GM12878 (cell line): ENCODE measurements around the gene RGS2. TPM values are rescaled to one million over a fixed set of nuclear protein-coding genes. Genes with fewer than 3 reads are reported as not detected.

ENCODE experiments used
- ATAC-seq: fragments of 200-7000 bp; cut with Tn5 transposase; 3 replicates; pipeline ENCODE4 v1.9.1; 2020; ENCODE audit warnings: mild to moderate bottlenecking, moderate library complexity
- BruUV-seq: library from RNA; stranded (reverse); fragments of 400-500 nt; replicated peaks from 2 replicates; lab custom pipeline; 2021; lab: Mats Ljungman, UMichigan
- CTCF ChIA-PET: fragments of 300-600 bp; sonication (Branson Sonifier 250); formaldehyde crosslinking; extraction: SDS; loops from one replicate; lab custom pipeline; 2021; ENCODE audit warnings: inconsistent platforms; lab: Yijun Ruan, JAX
- POLR2A ChIA-PET: fragments of 350-600 bp; formaldehyde crosslinking; extraction: SDS; loops from one replicate; lab custom pipeline; 2021; ENCODE audit warnings: inconsistent platforms; lab: Charles Lee
- RAD21 ChIA-PET: fragments of 300-600 bp; sonication (Branson Sonifier 250); formaldehyde crosslinking; loops from one replicate; lab custom pipeline; 2023; ENCODE audit warnings: antibody characterized with exemption; ENCODE audit not compliant: unreplicated experiment; lab: Charles Lee
- SMC1A ChIA-PET: fragments of 300-600 bp; sonication (Branson Sonifier 250); formaldehyde crosslinking; loops from one replicate; lab custom pipeline; 2023; ENCODE audit not compliant: unreplicated experiment, uncharacterized antibody; lab: Charles Lee
- DNase-seq: peaks from one replicate; pipeline ENCODE4 v3.0.0-alpha.2; 2011; ENCODE audit warnings: low read depth, low spot score
- FAIRE-seq: peaks from 3 replicates; lab custom pipeline; 2011; peaks lifted over from hg19 to GRCh38; lab: Jason Lieb, UNC
- H2AFZ ChIP-seq: 2 replicates; pipeline ENCODE4 v1.6.0; 2011; ENCODE audit warnings: low read depth, low read length, control low read depth; ENCODE audit not compliant: control insufficient read depth
- H3K27ac ChIP-seq: 2 replicates; pipeline ENCODE4 v1.5.1; 2011; ENCODE audit warnings: control low read depth; ENCODE audit not compliant: control insufficient read depth, insufficient read depth
- H3K27me3 ChIP-seq, 2 experiments: replicated peaks in 1 of 2; 2 replicates each; pipeline versions ENCODE4 v1.6.0 to v1.6.1; 2011; ENCODE audit warnings: low read length in 1 of 2; ENCODE audit not compliant: control insufficient read depth in 2 of 2, insufficient read depth in 2 of 2
- H3K36me3 ChIP-seq, 2 experiments: 2 replicates each; pipeline ENCODE4 v1.5.1; 2011; ENCODE audit warnings: low read length in 1 of 2; ENCODE audit not compliant: control insufficient read depth in 2 of 2, insufficient read depth in 2 of 2
- H3K4me1 ChIP-seq: 2 replicates; pipeline ENCODE4 v1.6.1; 2011; ENCODE audit warnings: mild to moderate bottlenecking, low read length, moderate library complexity, mixed read lengths; ENCODE audit not compliant: control insufficient read depth, insufficient read depth
- H3K4me2 ChIP-seq: 2 replicates; pipeline ENCODE4 v1.6.0; 2011; ENCODE audit warnings: control low read depth; ENCODE audit not compliant: control insufficient read depth, insufficient read depth
- H3K4me3 ChIP-seq: fragments of 200-600 bp; sonication (generic); 2 replicates; pipeline ENCODE4 v1.5.1; 2016
- H3K79me2 ChIP-seq: 2 replicates; pipeline ENCODE4 v1.6.0; 2011; ENCODE audit warnings: low read length; ENCODE audit not compliant: control insufficient read depth, insufficient read depth
- H3K9ac ChIP-seq: 2 replicates; pipeline ENCODE4 v1.8.0; 2011; ENCODE audit warnings: low read length, control low read depth, mixed read lengths; ENCODE audit not compliant: control insufficient read depth, insufficient read depth
- H3K9me3 ChIP-seq: replicated peaks from 3 replicates; pipeline ENCODE4 v1.5.1; 2011; ENCODE audit warnings: mild to moderate bottlenecking, low read length; ENCODE audit not compliant: control insufficient read depth, insufficient read depth
- H4K20me1 ChIP-seq: 2 replicates; pipeline ENCODE4 v1.6.0; 2011; ENCODE audit not compliant: control insufficient read depth, insufficient read depth
- ATF3 ChIP-seq: IDR thresholded peaks from 2 replicates; pipeline ENCODE4 v1.6.1; 2011; ENCODE audit warnings: low read depth, mild to moderate bottlenecking, low read length, moderate library complexity, borderline replicate concordance; ENCODE audit errors: extremely low read depth
- BCL3 ChIP-seq: IDR thresholded peaks from 2 replicates; pipeline ENCODE4 v1.6.1; 2011; ENCODE audit warnings: borderline replicate concordance, low read depth, mild to moderate bottlenecking, moderate library complexity, low read length; ENCODE audit not compliant: insufficient read depth, poor library complexity, severe bottlenecking
- BHLHE40 ChIP-seq, 2 experiments: fragments of 450-650 bp in 1 of 2; IDR thresholded peaks; 2 replicates each; pipeline ENCODE4 v1.6.1; 2011 to 2017; ENCODE audit warnings: low read depth in 2 of 2, borderline replicate concordance in 1 of 2, improper control_type of control experiment in 1 of 2, low read length in 1 of 2, mild to moderate bottlenecking in 1 of 2
- CBX3 ChIP-seq: fragments of 200-600 bp; sonication (generic); IDR thresholded peaks from 2 replicates; pipeline ENCODE4 v1.6.1; 2016; ENCODE audit warnings: low read depth, borderline replicate concordance
- CHD4 ChIP-seq: fragments of 200-600 bp; sonication (generic); IDR thresholded peaks from 2 replicates; pipeline ENCODE4 v1.6.1; 2016; ENCODE audit warnings: mild to moderate bottlenecking
- CREB1 ChIP-seq: IDR thresholded peaks from 2 replicates; pipeline ENCODE4 v1.6.1; 2012; ENCODE audit warnings: low read depth, mild to moderate bottlenecking, inconsistent platforms
- E4F1 ChIP-seq: fragments of 450-650 bp; IDR thresholded peaks from 2 replicates; pipeline ENCODE4 v1.6.1; 2018; ENCODE audit warnings: borderline replicate concordance, mild to moderate bottlenecking; ENCODE audit not compliant: partially characterized antibody
- EED ChIP-seq: sonication (generic); IDR thresholded peaks from 2 replicates; pipeline ENCODE4 v1.6.1; 2016; ENCODE audit warnings: antibody characterized with exemption, low read depth
- GABPA ChIP-seq: IDR thresholded peaks from 2 replicates; pipeline ENCODE4 v1.6.1; 2014; ENCODE audit warnings: antibody characterized with exemption, low read depth, mild to moderate bottlenecking, inconsistent platforms
- GATAD2B ChIP-seq: fragments of 450-650 bp; conservative IDR thresholded peaks from 2 replicates; pipeline ENCODE4 v1.6.1; 2017; ENCODE audit warnings: low read depth, mild to moderate bottlenecking, moderate library complexity
- HDGF ChIP-seq: fragments of 450-650 bp; IDR thresholded peaks from 2 replicates; pipeline ENCODE4 v1.6.1; 2016; ENCODE audit warnings: antibody characterized with exemption
- POLR2AphosphoS5 ChIP-seq: IDR thresholded peaks from 2 replicates; pipeline ENCODE4 v1.6.1; 2011; ENCODE audit warnings: mild to moderate bottlenecking, low read length, inconsistent platforms
- POU2F2 ChIP-seq: IDR thresholded peaks from 3 replicates; pipeline ENCODE4 v1.6.1; 2011; ENCODE audit warnings: low read depth, mild to moderate bottlenecking, low read length, borderline replicate concordance
- RFX5 ChIP-seq: IDR thresholded peaks from 2 replicates; pipeline ENCODE4 v1.6.1; 2011; ENCODE audit warnings: low read depth, low read length, improper control_type of control experiment
- RUNX3 ChIP-seq: IDR thresholded peaks from 2 replicates; pipeline ENCODE4 v1.6.1; 2012; ENCODE audit warnings: low read length, inconsistent platforms
- SPI1 ChIP-seq: IDR thresholded peaks from 2 replicates; pipeline ENCODE4 v1.6.1; 2011; ENCODE audit warnings: low read depth, mild to moderate bottlenecking, low read length, moderate library complexity, borderline replicate concordance; ENCODE audit not compliant: insufficient read depth
- SREBF2 ChIP-seq: IDR thresholded peaks from 2 replicates; pipeline ENCODE4 v1.6.1; 2012; ENCODE audit warnings: mild to moderate bottlenecking, low read length
- SUZ12 ChIP-seq: fragments of 200-600 bp; sonication (generic); IDR thresholded peaks from one replicate; pipeline ENCODE4 v1.6.1; 2018; ENCODE audit warnings: antibody characterized with exemption, mild to moderate bottlenecking; ENCODE audit not compliant: unreplicated experiment
- ZBTB33 ChIP-seq: fragments of 450-650 bp; IDR thresholded peaks from 2 replicates; pipeline ENCODE4 v1.6.1; 2017; ENCODE audit warnings: mild to moderate bottlenecking
- whole genome bisulfite sequencing: methylation state at CpG from one replicate; pipeline ENCODE4 v1.1.6; 2016; ENCODE audit warnings: low lambda C conversion rate; ENCODE audit not compliant: insufficient replicate concordance, insufficient coverage; ENCODE audit errors: missing lambda C conversion rate; 5-methylcytosine and 5-hydroxymethylcytosine counted together
- in situ Hi-C: fragments of 300-500 bp; cut with MboI; formaldehyde crosslinking; loops from 9 replicates; pipeline ENCODE4 v1.14.3; 2018; ENCODE audit warnings: mixed read lengths
- intact Hi-C: fragments of 100-400 bp; cut with micrococcal nuclease; formaldehyde crosslinking; loops from one replicate; pipeline ENCODE4 v1.14.2; 2022; ENCODE audit not compliant: unreplicated experiment
- polyA plus RNA-seq, 11 experiments: library from polyadenylated mRNA; depleted of rRNA in 4 of 11; unstranded in 6 of 11; stranded (reverse) in 5 of 11; fragments of >200 nt; fragmentation: Nextera tagmentation in 4 of 11; fragmentation: Illumina TruSeq in 1 of 11; extraction: Ambion mirVana in 4 of 11; extraction: Trizol in 1 of 11; gene quantifications; 1 replicate in 1 of 11; 2 replicates in 10 of 11; pipeline versions ENCODE4 v1.2.1 to v1.2.3, GENCODE V29; 2011 to 2016; ENCODE audit warnings: inconsistent platforms in 2 of 11, missing spikeins in 2 of 11, low read depth in 1 of 11
- total RNA-seq, 4 experiments: library from RNA; depleted of rRNA in 3 of 4; stranded (reverse); fragments of >200 nt in 3 of 4; fragmentation: Illumina TruSeq in 1 of 4; extraction: Trizol in 1 of 4; gene quantifications; 2 replicates each; pipeline versions ENCODE4 v1.2.1 to v1.2.3, GENCODE V29; 2013 to 2021

Gene RGS2
- total and polyA plus RNA-seq, 10 of the 15 experiments (the other 5 are each of a cell fraction or from before 2014, with no cell fraction given) = 0.27 to 2.3 (median 0.98) TPM

- SMC1A ChIA-PET = no interaction called here
- Histone ChIP-seq H3K27me3 (peaks cover 0 to 1% of the 10 kb centered on the region in 2 experiments; a peak in 1 of 4 replicates), H3K79me2 (no peaks in the 10 kb centered on the region), H3K4me3 (no peak overlapping the region), H3K27ac (no peak overlapping the region), H3K36me3 (no peaks in the 10 kb centered on the region), H4K20me1 (no peaks in the 10 kb centered on the region), H2AFZ (no peak overlapping the region), H3K9ac (no peak overlapping the region), H3K9me3 (no peaks in the 10 kb centered on the region), H3K4me2 (no peak overlapping the region), H3K4me1 (no peaks in the 10 kb centered on the region)
- CTCF ChIA-PET = no interaction called here
- 17% methylated on average over 4 of the region's 4 CpGs for WGBS
- no TSS peak for BruUV-seq
- TF ChIP-seq RFX5 = no peak
- no peak for TF ChIP-seq CBX3
- TF ChIP-seq POU2F2 = no peak
- TF ChIP-seq BCL3 = no peak
- TF ChIP-seq ATF3 = no peak
- no peak for TF ChIP-seq GATAD2B
- no peak for TF ChIP-seq HDGF
- no peak for TF ChIP-seq POLR2AphosphoS5
- TF ChIP-seq EED = no peak
- TF ChIP-seq GABPA = no peak
- no peak for TF ChIP-seq ZBTB33
- no peak for TF ChIP-seq E4F1
- TF ChIP-seq BHLHE40 (IDR thresholded peaks at IDR 0.05; ENCODE audit: borderline replicate concordance in 1 of 2, low read depth in 2 of 2, low read length in 1 of 2) = no peak
- TF ChIP-seq CHD4 = no peak
- TF ChIP-seq RUNX3 = no peak
- TF ChIP-seq SUZ12 = no peak
- no peak for TF ChIP-seq CREB1
- TF ChIP-seq SPI1 = no peak
- TF ChIP-seq SREBF2 = no peak
- POLR2A ChIA-PET = no interaction called here
- intact Hi-C loops (no loop called here), in situ Hi-C loops (no loop called here)
- RAD21 ChIA-PET = no interaction called here
- no peak for FAIRE-seq
- DNase-seq = no peak
- ATAC-seq = peak; percentile 51
Measured at GRCh38 chr1:192826791-192827546, 18.1 kb downstream of the RGS2 start.
